Subcutaneous adipose tissue (tissue), 4 donors: Measurements from ENCODE around the gene HELZ. TPM values are rescaled to one million over a fixed set of nuclear protein-coding genes. Genes with fewer than 3 reads are reported as not detected.

Experiments used
- total RNA-seq, 4 donors: library from RNA; depleted of rRNA; stranded (reverse); fragments of >200 nt; gene quantifications; one replicate each; pipeline ENCODE4 v1.1.0, GENCODE V29; 2016
- TF ChIP-seq, protein P1 (sequence below): fragments of 450-650 bp; IDR thresholded peaks from one replicate; pipeline ENCODE4 v1.5.1; 2016; ENCODE audit warnings: low read depth, mild to moderate bottlenecking, control low read depth, antibody characterized with exemption, moderate library complexity

Gene HELZ
- total RNA-seq, 4 donors from 2014 or later = 74.5 to 83.0 (median 76.8) TPM

DNA sequence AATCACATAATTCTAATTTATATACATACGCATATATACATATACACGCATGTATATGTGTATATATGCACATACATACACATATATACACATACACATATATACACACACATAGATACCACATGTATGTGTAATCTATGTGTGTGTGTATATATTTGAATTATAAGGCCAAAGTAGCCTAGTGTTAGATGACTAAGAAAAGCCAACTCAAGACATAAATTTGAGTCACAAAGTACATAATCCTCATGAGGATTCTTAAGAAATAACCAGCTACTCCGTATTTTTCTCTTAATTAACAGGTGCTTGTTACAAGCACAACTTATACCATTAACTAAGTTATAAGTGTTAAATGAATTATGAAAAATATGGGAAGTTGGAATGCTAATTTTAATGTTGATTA lies 115.7 kb downstream of the HELZ start:
- TF ChIP-seq, protein P1, sequence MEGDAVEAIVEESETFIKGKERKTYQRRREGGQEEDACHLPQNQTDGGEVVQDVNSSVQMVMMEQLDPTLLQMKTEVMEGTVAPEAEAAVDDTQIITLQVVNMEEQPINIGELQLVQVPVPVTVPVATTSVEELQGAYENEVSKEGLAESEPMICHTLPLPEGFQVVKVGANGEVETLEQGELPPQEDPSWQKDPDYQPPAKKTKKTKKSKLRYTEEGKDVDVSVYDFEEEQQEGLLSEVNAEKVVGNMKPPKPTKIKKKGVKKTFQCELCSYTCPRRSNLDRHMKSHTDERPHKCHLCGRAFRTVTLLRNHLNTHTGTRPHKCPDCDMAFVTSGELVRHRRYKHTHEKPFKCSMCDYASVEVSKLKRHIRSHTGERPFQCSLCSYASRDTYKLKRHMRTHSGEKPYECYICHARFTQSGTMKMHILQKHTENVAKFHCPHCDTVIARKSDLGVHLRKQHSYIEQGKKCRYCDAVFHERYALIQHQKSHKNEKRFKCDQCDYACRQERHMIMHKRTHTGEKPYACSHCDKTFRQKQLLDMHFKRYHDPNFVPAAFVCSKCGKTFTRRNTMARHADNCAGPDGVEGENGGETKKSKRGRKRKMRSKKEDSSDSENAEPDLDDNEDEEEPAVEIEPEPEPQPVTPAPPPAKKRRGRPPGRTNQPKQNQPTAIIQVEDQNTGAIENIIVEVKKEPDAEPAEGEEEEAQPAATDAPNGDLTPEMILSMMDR = no peak

GRCh38 chr17:67128700-67129099 lies 116.3 kb downstream of the HELZ start:
- TF ChIP-seq, protein P1 = no peak

- TF ChIP-seq, protein P1 = no peak
Measured at GRCh38 chr17:67127925-67128324, 117.1 kb downstream of the HELZ start.

GRCh38 chr17:67126983-67127382 lies 118.0 kb downstream of the HELZ start:
- TF ChIP-seq, protein P1 = no peak

- TF ChIP-seq, protein P1 = no peak
Measured at GRCh38 chr17:67125924-67126323, 119.1 kb downstream of the HELZ start.

DNA sequence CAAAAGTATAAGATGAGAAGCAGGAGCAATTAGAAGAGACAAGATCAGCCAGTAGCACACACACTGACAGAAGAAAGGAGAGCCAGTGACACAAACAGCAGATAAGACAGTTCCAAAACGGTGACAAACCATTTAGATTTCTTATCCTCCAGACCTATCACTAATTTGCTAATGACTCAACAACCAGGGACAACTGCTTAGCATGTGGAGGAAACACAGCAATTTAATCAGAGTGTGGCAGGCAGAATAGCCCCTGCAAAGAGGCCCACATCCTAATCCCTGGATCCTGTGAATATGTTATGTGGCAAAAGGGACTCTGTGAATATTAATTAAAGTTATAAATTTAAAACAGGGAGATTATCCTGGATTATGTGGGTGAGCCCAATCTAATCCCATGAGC lies 119.6 kb downstream of the HELZ start:
- TF ChIP-seq, protein P1 = no peak

GRCh38 chr17:67124450-67125148 lies 120.4 kb downstream of the HELZ start:
- TF ChIP-seq, protein P1 = no peak
